HG02759 (cell line): ENCODE data around the gene CGN.

Experiments used
- ATAC-seq: cut with Tn5 transposase; IDR thresholded peaks from one replicate; pipeline ENCODE4 v1.9.1; 2021; ENCODE audit warnings: mild to moderate bottlenecking, moderate library complexity; ENCODE audit not compliant: unreplicated experiment

Gene CGN

GRCh38 chr1:151545542-151545941, 34.4 kb downstream of the CGN start:
- no peak for ATAC-seq

GRCh38 chr1:151546011-151546925, 35.1 kb downstream of the CGN start:
- no peak for ATAC-seq

GRCh38 chr1:151547119-151547899, 36.1 kb downstream of the CGN start:
- ATAC-seq = no peak

GRCh38 chr1:151547900-151548230, 36.7 kb downstream of the CGN start:
- no peak for ATAC-seq

- no peak for ATAC-seq
Measured at GRCh38 chr1:151549199-151549598, 38.0 kb downstream of the CGN start.

- no peak for ATAC-seq
Measured at GRCh38 chr1:151553659-151554058, 42.5 kb downstream of the CGN start.

- ATAC-seq = no peak
Measured at GRCh38 chr1:151556052-151556451, 44.9 kb downstream of the CGN start.

- no peak for ATAC-seq
Measured at GRCh38 chr1:151562661-151563060, 51.5 kb downstream of the CGN start.

GRCh38 chr1:151563376-151563775, 52.2 kb downstream of the CGN start:
- ATAC-seq = no peak

GRCh38 chr1:151565502-151566189, 54.5 kb downstream of the CGN start:
- ATAC-seq = no peak

- ATAC-seq = no peak
Measured at GRCh38 chr1:151568626-151569088, 57.5 kb downstream of the CGN start.

GRCh38 chr1:151570819-151571218, 59.6 kb downstream of the CGN start:
- no peak for ATAC-seq

- no peak for ATAC-seq
Measured at GRCh38 chr1:151574575-151575529, 63.7 kb downstream of the CGN start.

- no peak for ATAC-seq
Measured at GRCh38 chr1:151577173-151577572, 66.0 kb downstream of the CGN start.

- no peak for ATAC-seq
Measured at GRCh38 chr1:151578941-151579340, 67.8 kb downstream of the CGN start.

GRCh38 chr1:151579436-151580225, 68.4 kb downstream of the CGN start:
- no peak for ATAC-seq

- no peak for ATAC-seq
Measured at GRCh38 chr1:151581451-151581850, 70.3 kb downstream of the CGN start.

GRCh38 chr1:151581921-151582320, 70.7 kb downstream of the CGN start:
- no peak for ATAC-seq

- no peak for ATAC-seq
Measured at GRCh38 chr1:151583796-151584195, 72.6 kb downstream of the CGN start.
